ENCODE results near the gene F12.

- TF ChIP-seq CTCF (IDR thresholded peaks at IDR 0.05 in 8 of 11, conservative IDR thresholded peaks at IDR 0.05 in 3 of 11) (no peak), POLR2AphosphoS5 (IDR thresholded peaks at IDR 0.05) (peak in 2 of 3 donors; percentile 11 to 36), POLR2A (IDR thresholded peaks at IDR 0.05) (no peak)
Measured at GRCh38 chr5:177443144-177443983, 34.0 kb upstream of the F12 start.
